Activated CD8-positive, alpha-beta memory T cell treated with anti-CD3 and anti-CD28 coated beads, Interleukin-2, amount 50 U/mL, for 48 hours (primary cell): Measurements from ENCODE around the gene UNC5CL.

Experiments used
- DNase-seq: peaks from one replicate; pipeline ENCODE4 v3.0.0-alpha.2; 2020

UNC5CL gene

GRCh38 chr6:41063884-41064285 is 24.9 kb upstream of the UNC5CL start:
- DNase-seq = no peak

GRCh38 chr6:41062056-41062455 is 23.0 kb upstream of the UNC5CL start:
- DNase-seq = no peak

GRCh38 chr6:41061196-41061726 is 22.2 kb upstream of the UNC5CL start:
- no peak for DNase-seq

GRCh38 chr6:41059556-41059955 is 20.5 kb upstream of the UNC5CL start:
- no peak for DNase-seq

- DNase-seq = no peak
These were observed 19.8 kb upstream of the UNC5CL start for GRCh38 chr6:41058783-41059181.

- no peak for DNase-seq
These were observed 17.9 kb upstream of the UNC5CL start for GRCh38 chr6:41056768-41057490.

- DNase-seq = no peak
These were observed 16.1 kb upstream of the UNC5CL start for GRCh38 chr6:41055149-41055548.

GRCh38 chr6:41054511-41054910 is 15.5 kb upstream of the UNC5CL start:
- no peak for DNase-seq

- no peak for DNase-seq
These were observed 14.0 kb upstream of the UNC5CL start, which contains the start of gene APOBEC2 for GRCh38 chr6:41053041-41053440. Gene APOBEC2, plus strand, starts transcription at chr6:41053202. Its CDS starts 146 bp downstream, at chr6:41053348.

- no peak for DNase-seq
These were observed 12.9 kb upstream of the UNC5CL start for GRCh38 chr6:41051873-41052272.

- DNase-seq = no peak
These were observed 11.5 kb upstream of the UNC5CL start for GRCh38 chr6:41050536-41050935.

GRCh38 chr6:41049955-41050354 is 10.9 kb upstream of the UNC5CL start:
- DNase-seq = no peak

- no peak for DNase-seq
These were observed 10.5 kb upstream of the UNC5CL start for GRCh38 chr6:41049521-41049920.

GRCh38 chr6:41047745-41048732 is 9.0 kb upstream of the UNC5CL start:
- no peak for DNase-seq

GRCh38 chr6:41047306-41047705 is 8.3 kb upstream of the UNC5CL start:
- DNase-seq = no peak

GRCh38 chr6:41046084-41046483 is 7.1 kb upstream of the UNC5CL start:
- no peak for DNase-seq

GRCh38 chr6:41045664-41046063 is 6.6 kb upstream of the UNC5CL start:
- DNase-seq = no peak

GRCh38 chr6:41043151-41043550 is 4.1 kb upstream of the UNC5CL start:
- DNase-seq = no peak

- DNase-seq = no peak
These were observed 3.4 kb upstream of the UNC5CL start, which contains the start of gene TSPO2 for GRCh38 chr6:41042226-41043055. Gene TSPO2, plus strand, starts transcription at chr6:41042467. Its CDS starts 519 bp downstream, at chr6:41042986.

- no peak for DNase-seq
These were observed 2.0 kb upstream of the UNC5CL start for GRCh38 chr6:41040940-41041536.

- no peak for DNase-seq
These were observed 1.3 kb upstream of the UNC5CL start for GRCh38 chr6:41040101-41040939.
